ENCODE results near the gene SDC4.

SDC4 gene

DNA sequence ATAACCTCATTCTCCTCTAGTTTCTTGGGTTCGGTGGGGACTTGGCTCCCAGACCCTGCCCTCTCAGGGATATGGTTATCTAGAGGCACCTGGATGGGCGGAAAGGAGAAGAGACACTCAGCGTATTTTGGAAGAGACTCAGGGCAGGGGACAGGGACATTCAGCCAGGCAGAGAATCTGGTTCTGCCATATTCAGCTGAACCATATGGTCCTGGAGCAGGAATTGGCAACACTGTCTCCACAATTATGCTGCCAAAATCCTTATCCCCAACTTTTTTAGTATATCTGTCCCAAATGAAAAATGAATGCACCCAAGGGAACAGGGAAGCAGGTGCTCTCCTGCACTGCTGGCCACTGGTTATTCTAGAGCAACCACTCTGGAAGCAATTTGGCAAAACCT lies 17.7 kb downstream of the SDC4 start:
- H3K4me1 ChIP-seq (ENCODE audit: control insufficient read depth, insufficient read depth, low read length) = no peaks in the 10 kb centered on the region
- no peaks in the 10 kb centered on the region for H3K27me3 ChIP-seq (ENCODE audit: control insufficient read depth, insufficient read depth, low read length)
- no peak overlapping the region for H3K27ac ChIP-seq (ENCODE audit: low read depth, low read length)
- no peak overlapping the region for H3K4me3 ChIP-seq (ENCODE audit: low read depth, low read length)
- H3K9me3 ChIP-seq (ENCODE audit: control insufficient read depth, insufficient read depth, low read length) = no peaks in the 10 kb centered on the region
- H3K36me3 ChIP-seq (ENCODE audit: control insufficient read depth, insufficient read depth, low read length) = peaks cover 68% of the 10 kb centered on the region
- no peak overlapping the region for H3K9ac ChIP-seq (ENCODE audit: low read depth, low read length)

DNA sequence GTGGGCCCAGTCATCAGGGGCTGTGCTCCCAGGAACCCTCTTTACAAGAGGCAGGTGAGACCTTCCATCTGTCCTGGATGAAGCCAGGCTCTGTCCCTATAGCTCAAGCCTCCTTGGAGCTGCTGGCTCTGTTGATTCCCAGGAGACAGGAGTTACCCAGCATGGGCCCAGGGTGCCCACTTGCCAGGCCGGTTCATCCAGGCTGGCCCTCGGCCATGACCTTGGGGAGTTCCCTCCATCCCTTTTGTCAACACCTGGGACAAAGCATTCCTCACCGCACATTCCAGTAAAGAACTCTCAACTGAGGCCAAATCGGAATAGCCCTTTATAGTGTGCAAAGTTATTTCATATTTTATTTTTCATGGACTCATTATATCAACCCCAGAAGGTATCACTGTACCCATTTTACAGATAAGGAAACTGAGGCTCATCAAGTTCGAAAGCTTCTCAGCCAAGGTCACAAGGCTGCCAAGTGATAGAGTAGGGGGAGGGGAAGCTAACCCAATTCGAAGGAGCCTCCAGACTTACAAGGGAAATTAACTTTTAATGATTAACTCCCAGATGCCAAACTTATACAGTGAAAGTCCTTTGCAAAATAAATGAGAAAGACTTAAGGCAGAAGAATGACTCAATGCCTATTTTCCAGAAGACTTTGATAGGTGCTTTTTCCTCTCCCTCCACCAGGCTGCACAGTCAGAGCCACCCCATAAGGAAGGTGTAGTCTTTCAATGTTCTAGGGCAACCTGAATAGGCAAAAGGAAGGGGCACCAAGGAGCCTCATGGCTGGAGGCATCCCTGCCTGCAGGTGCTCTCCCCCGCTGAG lies 18.5 kb downstream of the SDC4 start:
- Histone ChIP-seq H3K4me1 (ENCODE audit: control insufficient read depth, insufficient read depth, low read length) (no peaks in the 10 kb centered on the region), H3K9ac (ENCODE audit: low read depth, low read length) (no peak overlapping the region), H3K9me3 (ENCODE audit: control insufficient read depth, insufficient read depth, low read length) (no peaks in the 10 kb centered on the region), H3K4me3 (ENCODE audit: low read depth, low read length) (no peak overlapping the region), H3K36me3 (ENCODE audit: control insufficient read depth, insufficient read depth, low read length) (peaks cover 68% of the 10 kb centered on the region), H3K27ac (ENCODE audit: low read depth, low read length) (no peak overlapping the region), H3K27me3 (ENCODE audit: control insufficient read depth, insufficient read depth, low read length) (no peaks in the 10 kb centered on the region)

DNA sequence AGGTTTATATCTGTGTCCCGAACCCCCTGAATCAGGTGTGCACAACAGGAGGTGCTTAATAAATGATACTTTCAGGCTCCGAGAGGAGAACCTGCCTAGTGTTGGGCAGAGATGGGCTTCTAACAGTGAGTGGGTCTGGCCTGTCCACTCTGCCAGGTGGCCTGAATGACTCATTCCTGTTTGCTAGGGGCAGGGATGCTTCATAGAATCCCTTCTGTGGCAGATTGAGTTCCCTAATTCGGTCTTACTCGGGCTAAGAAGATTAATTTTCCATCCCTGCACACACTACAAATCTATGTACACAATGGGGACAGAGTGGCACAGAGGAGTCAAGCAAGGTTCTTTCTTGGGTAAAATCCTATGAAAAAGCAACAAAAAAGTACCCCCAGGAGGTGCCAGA lies 19.8 kb downstream of the SDC4 start:
- Histone ChIP-seq H3K27me3 (ENCODE audit: control insufficient read depth, insufficient read depth, low read length) (no peaks in the 10 kb centered on the region), H3K9me3 (ENCODE audit: control insufficient read depth, insufficient read depth, low read length) (no peaks in the 10 kb centered on the region), H3K36me3 (ENCODE audit: control insufficient read depth, insufficient read depth, low read length) (peaks cover 68% of the 10 kb centered on the region), H3K4me3 (ENCODE audit: low read depth, low read length) (no peak overlapping the region), H3K27ac (ENCODE audit: low read depth, low read length) (no peak overlapping the region), H3K4me1 (ENCODE audit: control insufficient read depth, insufficient read depth, low read length) (no peaks in the 10 kb centered on the region), H3K9ac (ENCODE audit: low read depth, low read length) (no peak overlapping the region)

DNA sequence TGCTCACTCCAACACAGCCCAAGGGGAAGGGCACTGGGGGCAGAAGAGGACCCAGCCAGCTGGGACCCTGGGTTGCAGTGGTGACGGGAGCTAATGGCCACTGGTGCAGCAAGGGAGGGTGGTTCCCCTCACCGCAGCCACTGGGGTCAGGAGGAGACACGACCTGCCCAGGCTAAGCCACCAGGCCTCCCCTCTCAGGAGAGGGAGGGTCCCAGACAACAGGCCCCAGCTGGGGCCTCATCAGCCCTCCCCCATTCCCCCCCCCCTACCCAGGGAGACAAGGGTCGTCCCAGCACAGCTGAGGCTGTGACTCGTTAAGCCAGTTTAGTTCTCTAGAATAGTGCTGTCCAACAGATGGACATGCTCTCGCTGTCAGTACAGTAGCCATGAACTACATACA lies 22.9 kb downstream of the SDC4 start:
- H3K36me3 ChIP-seq (ENCODE audit: control insufficient read depth, insufficient read depth, low read length) = peaks cover 42% of the 10 kb centered on the region
- H3K27me3 ChIP-seq (ENCODE audit: control insufficient read depth, insufficient read depth, low read length) = no peaks in the 10 kb centered on the region
- no peak overlapping the region for H3K9ac ChIP-seq (ENCODE audit: low read depth, low read length)
- H3K4me3 ChIP-seq (ENCODE audit: low read depth, low read length) = no peak overlapping the region
- no peaks in the 10 kb centered on the region for H3K4me1 ChIP-seq (ENCODE audit: control insufficient read depth, insufficient read depth, low read length)
- no peak overlapping the region for H3K27ac ChIP-seq (ENCODE audit: low read depth, low read length)
- H3K9me3 ChIP-seq (ENCODE audit: control insufficient read depth, insufficient read depth, low read length) = no peaks in the 10 kb centered on the region

DNA sequence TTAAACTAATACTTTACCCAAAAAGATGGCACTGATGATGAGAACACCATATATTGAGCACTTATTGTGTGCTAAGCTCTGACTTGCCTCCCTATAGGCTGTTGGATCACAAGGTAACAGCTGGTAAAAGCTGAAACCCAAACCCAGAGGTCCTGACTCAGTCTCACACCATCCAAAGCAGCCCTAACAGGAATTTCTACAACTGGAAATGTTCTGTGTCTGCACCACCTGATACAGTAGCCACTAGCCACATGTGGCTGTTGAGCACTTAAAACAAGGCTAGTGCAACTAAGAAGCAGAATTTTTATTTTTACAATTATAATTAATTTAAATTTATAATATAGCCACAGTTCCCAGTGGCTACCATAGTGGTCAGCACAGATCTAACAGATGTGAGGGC lies 24.5 kb downstream of the SDC4 start:
- Histone ChIP-seq H3K27me3 (ENCODE audit: control insufficient read depth, insufficient read depth, low read length) (no peaks in the 10 kb centered on the region), H3K9me3 (ENCODE audit: control insufficient read depth, insufficient read depth, low read length) (no peaks in the 10 kb centered on the region), H3K36me3 (ENCODE audit: control insufficient read depth, insufficient read depth, low read length) (peaks cover 26% of the 10 kb centered on the region), H3K9ac (ENCODE audit: low read depth, low read length) (no peak overlapping the region), H3K4me3 (ENCODE audit: low read depth, low read length) (no peak overlapping the region), H3K4me1 (ENCODE audit: control insufficient read depth, insufficient read depth, low read length) (no peaks in the 10 kb centered on the region), H3K27ac (ENCODE audit: low read depth, low read length) (no peak overlapping the region)

DNA sequence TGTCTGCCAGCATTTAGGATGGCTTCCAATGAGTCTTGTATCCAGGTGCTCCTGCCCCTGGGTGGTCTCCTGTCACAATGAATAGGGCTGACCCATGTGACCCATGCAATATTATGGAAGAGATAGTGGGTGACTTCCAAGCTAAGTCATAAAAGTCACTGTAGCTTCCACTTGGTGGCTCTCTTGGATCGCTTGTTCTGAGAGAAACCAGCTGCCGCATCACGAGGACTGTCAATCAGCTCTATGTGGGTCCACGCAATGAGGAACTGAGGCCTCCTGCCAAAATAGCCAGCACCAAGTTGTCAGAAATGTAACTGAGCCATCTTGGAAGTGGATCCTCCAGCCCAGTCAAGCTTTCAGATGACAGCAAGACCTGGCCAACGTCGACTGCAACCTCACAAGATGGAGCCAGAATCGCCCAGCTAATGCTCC lies 25.3 kb downstream of the SDC4 start:
- Histone ChIP-seq H3K9ac (ENCODE audit: low read depth, low read length) (no peak overlapping the region), H3K36me3 (ENCODE audit: control insufficient read depth, insufficient read depth, low read length) (peaks cover 18% of the 10 kb centered on the region), H3K4me1 (ENCODE audit: control insufficient read depth, insufficient read depth, low read length) (no peaks in the 10 kb centered on the region), H3K9me3 (ENCODE audit: control insufficient read depth, insufficient read depth, low read length) (no peaks in the 10 kb centered on the region), H3K27ac (ENCODE audit: low read depth, low read length) (no peak overlapping the region), H3K4me3 (ENCODE audit: low read depth, low read length) (no peak overlapping the region), H3K27me3 (ENCODE audit: control insufficient read depth, insufficient read depth, low read length) (no peaks in the 10 kb centered on the region)

DNA sequence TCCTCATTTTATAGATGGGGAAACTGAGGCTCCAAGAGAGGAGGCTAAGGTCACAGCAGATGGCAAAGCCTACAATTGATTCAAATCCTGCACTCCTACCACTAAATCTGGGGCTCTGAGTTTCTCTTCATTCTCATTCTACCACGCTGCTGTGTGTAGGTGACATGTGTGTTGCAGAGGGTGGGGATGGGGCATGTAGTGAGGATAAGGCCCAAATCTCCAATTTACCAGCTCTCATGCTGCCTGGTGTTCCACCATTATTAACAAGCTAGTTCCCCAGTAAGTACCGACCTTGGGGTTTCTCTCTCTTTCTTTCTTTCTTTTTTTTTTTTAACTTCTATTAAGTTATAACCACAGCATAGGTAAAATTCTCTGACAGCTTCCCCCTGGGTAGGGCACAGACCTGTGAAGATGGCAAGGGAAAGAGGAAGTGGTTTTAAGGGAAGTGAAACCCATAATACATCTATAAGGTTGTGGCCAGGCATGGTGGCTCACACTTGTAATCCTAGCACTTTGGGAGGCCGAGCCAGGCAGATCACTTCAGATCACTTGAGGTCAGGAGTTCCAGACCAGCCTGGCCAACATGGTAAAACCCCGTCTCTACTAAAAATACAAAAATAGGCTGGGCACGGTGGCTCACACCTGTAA lies 27.2 kb downstream of the SDC4 start:
- Histone ChIP-seq H3K4me1 (ENCODE audit: control insufficient read depth, insufficient read depth, low read length) (no peaks in the 10 kb centered on the region), H3K9ac (ENCODE audit: low read depth, low read length) (no peak overlapping the region), H3K4me3 (ENCODE audit: low read depth, low read length) (no peak overlapping the region), H3K27ac (ENCODE audit: low read depth, low read length) (no peak overlapping the region), H3K36me3 (ENCODE audit: control insufficient read depth, insufficient read depth, low read length) (0 out of 2 replicates have a peak, but pooled peaks cover 3% of the 10 kb centered on the region), H3K9me3 (ENCODE audit: control insufficient read depth, insufficient read depth, low read length) (no peaks in the 10 kb centered on the region), H3K27me3 (ENCODE audit: control insufficient read depth, insufficient read depth, low read length) (no peaks in the 10 kb centered on the region)

DNA sequence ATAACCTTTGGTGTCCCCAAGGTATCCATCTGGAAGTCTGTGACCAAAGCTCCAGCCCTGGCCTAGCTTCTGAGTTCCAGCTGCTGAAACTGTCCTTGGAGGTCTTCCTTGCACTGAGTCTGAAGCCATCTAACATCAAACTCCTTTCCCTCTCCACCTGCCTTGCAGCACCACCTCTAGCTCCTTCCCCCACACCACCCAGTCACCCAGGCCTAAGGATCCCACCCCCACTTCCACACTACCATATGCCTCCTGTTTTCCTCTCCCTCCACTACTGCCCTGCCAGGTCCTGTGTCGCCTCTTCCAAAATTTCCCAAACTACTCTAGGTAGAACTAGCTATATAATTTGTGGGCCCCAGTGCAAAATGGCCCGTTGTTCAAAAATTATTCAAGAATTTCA lies 29.3 kb downstream of the SDC4 start:
- no peak overlapping the region for H3K9ac ChIP-seq (ENCODE audit: low read depth, low read length)
- no peaks in the 10 kb centered on the region for H3K36me3 ChIP-seq (ENCODE audit: control insufficient read depth, insufficient read depth, low read length)
- H3K4me1 ChIP-seq (ENCODE audit: control insufficient read depth, insufficient read depth, low read length) = no peaks in the 10 kb centered on the region
- H3K27ac ChIP-seq (ENCODE audit: low read depth, low read length) = no peak overlapping the region
- no peaks in the 10 kb centered on the region for H3K27me3 ChIP-seq (ENCODE audit: control insufficient read depth, insufficient read depth, low read length)
- H3K9me3 ChIP-seq (ENCODE audit: control insufficient read depth, insufficient read depth, low read length) = no peaks in the 10 kb centered on the region
- H3K4me3 ChIP-seq (ENCODE audit: low read depth, low read length) = no peak overlapping the region

DNA sequence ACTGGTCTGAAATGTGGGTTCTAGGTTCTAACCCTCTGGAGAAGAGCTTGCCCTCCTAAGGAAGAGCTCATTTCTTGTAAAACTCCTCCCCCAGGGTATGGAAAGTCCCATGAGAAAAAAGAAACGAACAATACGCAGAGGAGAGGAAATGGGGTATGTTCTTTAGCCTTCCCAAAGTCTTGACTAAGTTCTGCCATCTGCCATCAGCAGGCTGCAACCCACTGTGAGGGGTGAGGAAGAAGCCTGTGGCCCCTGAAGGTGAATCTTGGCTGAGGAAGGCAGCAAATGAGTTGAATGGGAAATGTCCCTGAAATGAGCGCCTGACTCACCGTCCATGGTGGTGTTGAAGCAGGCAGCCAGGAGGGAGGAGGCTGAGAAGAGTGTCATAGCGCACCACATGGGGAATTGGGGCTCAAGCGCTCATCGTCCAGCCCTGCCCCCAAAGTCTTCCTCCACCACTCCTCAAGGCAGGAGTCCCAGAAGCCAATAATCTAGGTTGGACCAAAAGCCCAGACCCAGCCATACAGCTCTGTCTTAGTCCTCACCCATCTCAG lies 29.8 kb downstream of the SDC4 start:
- no peak overlapping the region for H3K4me3 ChIP-seq (ENCODE audit: low read depth, low read length)
- H3K9me3 ChIP-seq (ENCODE audit: control insufficient read depth, insufficient read depth, low read length) = no peaks in the 10 kb centered on the region
- no peak overlapping the region for H3K27ac ChIP-seq (ENCODE audit: low read depth, low read length)
- H3K27me3 ChIP-seq (ENCODE audit: control insufficient read depth, insufficient read depth, low read length) = no peaks in the 10 kb centered on the region
- H3K9ac ChIP-seq (ENCODE audit: low read depth, low read length) = no peak overlapping the region
- no peaks in the 10 kb centered on the region for H3K4me1 ChIP-seq (ENCODE audit: control insufficient read depth, insufficient read depth, low read length)
- H3K36me3 ChIP-seq (ENCODE audit: control insufficient read depth, insufficient read depth, low read length) = no peaks in the 10 kb centered on the region

DNA sequence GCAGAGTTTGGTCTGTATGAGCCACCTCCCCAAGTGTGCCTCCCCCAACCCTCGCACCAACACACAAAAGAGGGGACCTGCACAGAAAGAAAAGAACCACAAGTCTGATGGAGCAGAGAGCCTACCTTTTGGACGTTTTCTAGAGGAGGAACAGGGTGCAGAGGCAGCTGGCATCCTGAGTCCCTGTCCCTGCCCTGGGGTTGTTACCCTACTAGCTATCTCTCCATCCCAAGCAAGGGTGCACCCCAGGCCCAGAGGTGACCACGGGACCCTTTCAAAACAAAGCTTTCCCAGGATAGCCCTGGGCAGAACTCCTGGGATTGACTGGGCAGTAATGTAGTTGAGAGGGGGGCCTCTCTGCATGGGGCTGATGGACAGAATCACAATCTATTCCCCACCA lies 30.4 kb downstream of the SDC4 start:
- H3K27ac ChIP-seq (ENCODE audit: low read depth, low read length) = no peak overlapping the region
- H3K4me3 ChIP-seq (ENCODE audit: low read depth, low read length) = no peak overlapping the region
- no peaks in the 10 kb centered on the region for H3K9me3 ChIP-seq (ENCODE audit: control insufficient read depth, insufficient read depth, low read length)
- no peaks in the 10 kb centered on the region for H3K36me3 ChIP-seq (ENCODE audit: control insufficient read depth, insufficient read depth, low read length)
- H3K27me3 ChIP-seq (ENCODE audit: control insufficient read depth, insufficient read depth, low read length) = no peaks in the 10 kb centered on the region
- no peaks in the 10 kb centered on the region for H3K4me1 ChIP-seq (ENCODE audit: control insufficient read depth, insufficient read depth, low read length)
- no peak overlapping the region for H3K9ac ChIP-seq (ENCODE audit: low read depth, low read length)
